K562 (cell line): ENCODE measurements around the gene NPHP3. TPM values are rescaled to one million over a fixed set of nuclear protein-coding genes. Genes with fewer than 3 reads are reported as not detected.

Source experiments
- CCNT2 ChIP-seq: IDR thresholded peaks from 2 replicates; pipeline ENCODE4 v1.6.1; 2011; ENCODE audit warnings: borderline replicate concordance, low read depth, mild to moderate bottlenecking, moderate library complexity, mixed read lengths, low read length; ENCODE audit not compliant: insufficient read length; ENCODE audit errors: extremely low read depth
- CHCHD3 ChIP-seq: fragments of 250-450 bp; sonication (Bioruptor Pico); IDR thresholded peaks from 2 replicates; pipeline ENCODE4 v2.1.2; 2022; ENCODE audit warnings: mild to moderate bottlenecking
- ESRRA ChIP-seq: fragments of 450-650 bp; IDR thresholded peaks from 2 replicates; pipeline ENCODE4 v1.6.1; 2014; ENCODE audit warnings: low read depth, mild to moderate bottlenecking, moderate library complexity, borderline replicate concordance
- FIP1L1 ChIP-seq: fragments of 200-400 bp; formaldehyde crosslinking; IDR thresholded peaks from 2 replicates; pipeline ENCODE4 v1.6.1; 2018; ENCODE audit warnings: mild to moderate bottlenecking, low read depth, low read length; ENCODE audit not compliant: poor library complexity, severe bottlenecking
- FOXK1 ChIP-seq: sonication (generic); formaldehyde crosslinking; IDR thresholded peaks from 2 replicates; pipeline ENCODE4 v1.8.0; 2022; ENCODE audit warnings: missing genetic modification reagents, mild to moderate bottlenecking, borderline replicate concordance
- FOXK2 ChIP-seq, 2 experiments: fragments of 450-650 bp; IDR thresholded peaks in 1 of 2; conservative IDR thresholded peaks in 1 of 2; 2 replicates each; pipeline ENCODE4 v1.6.1; 2016; ENCODE audit warnings: low read depth in 2 of 2, mild to moderate bottlenecking in 1 of 2
- HDAC1 ChIP-seq, 2 experiments: fragments of 450-650 bp; IDR thresholded peaks; 2 replicates each; pipeline ENCODE4 v1.6.1; 2016 to 2017; ENCODE audit warnings: inconsistent platforms in 1 of 2, mild to moderate bottlenecking in 1 of 2, moderate library complexity in 1 of 2
- HDGF ChIP-seq: fragments of 450-650 bp; IDR thresholded peaks from 2 replicates; pipeline ENCODE4 v1.6.1; 2016
- KDM2B ChIP-seq: fragments of 250-450 bp; sonication (Bioruptor Pico); IDR thresholded peaks from 2 replicates; pipeline ENCODE4 v1.8.0; 2021; ENCODE audit warnings: mild to moderate bottlenecking, moderate library complexity
- MAFF ChIP-seq: IDR thresholded peaks from 2 replicates; pipeline ENCODE4 v1.6.1; 2012; ENCODE audit warnings: low read length, improper control_type of control experiment
- OTX1 ChIP-seq: fragments of 450-650 bp; formaldehyde crosslinking; IDR thresholded peaks from 2 replicates; pipeline ENCODE4 v1.4.0; 2022; ENCODE audit warnings: mild to moderate bottlenecking
- PCBP1 ChIP-seq: fragments of 200-400 bp; formaldehyde crosslinking; IDR thresholded peaks from 2 replicates; pipeline ENCODE4 v1.6.1; 2018; ENCODE audit warnings: mild to moderate bottlenecking, low read depth, low read length; ENCODE audit not compliant: poor library complexity, severe bottlenecking
- PHB ChIP-seq: fragments of 250-450 bp; sonication (Bioruptor Pico); IDR thresholded peaks from 2 replicates; pipeline ENCODE4 v1.5.0; 2021
- SAFB ChIP-seq: fragments of 200-400 bp; formaldehyde crosslinking; IDR thresholded peaks from 2 replicates; pipeline ENCODE4 v1.6.1; 2017; ENCODE audit warnings: low read depth, low read length, borderline replicate concordance
- SAP30 ChIP-seq: fragments of 200-600 bp; sonication (generic); IDR thresholded peaks from 2 replicates; pipeline ENCODE4 v1.6.1; 2012; ENCODE audit warnings: borderline replicate concordance, low read depth, mild to moderate bottlenecking, moderate library complexity, low read length, control low read depth, inconsistent platforms; ENCODE audit not compliant: insufficient read depth, poor library complexity, severe bottlenecking
- SRF ChIP-seq, 2 experiments: fragments of 250-450, 450-650 bp in 1 of 2; sonication (Bioruptor Pico) in 1 of 2; sonication (generic) in 1 of 2; formaldehyde crosslinking; IDR thresholded peaks; 2 replicates each; pipeline versions ENCODE4 v1.5.0 to v1.5.1; 2020 to 2022; ENCODE audit warnings: mild to moderate bottlenecking in 1 of 2, missing genetic modification reagents in 1 of 2
- TAF7 ChIP-seq: fragments of 450-650 bp; IDR thresholded peaks from 2 replicates; pipeline ENCODE4 v1.6.1; 2016; ENCODE audit warnings: missing genetic modification characterization, missing compliant biosample characterization
- ZNF311 ChIP-seq: fragments of 250-450 bp; sonication (Bioruptor Pico); IDR thresholded peaks from 2 replicates; pipeline ENCODE4 v1.4.0; 2020; ENCODE audit warnings: mild to moderate bottlenecking, moderate library complexity
- ZNF324 ChIP-seq: fragments of 250-450 bp; sonication (Bioruptor Pico); IDR thresholded peaks from 2 replicates; pipeline ENCODE4 v1.4.0; 2020; ENCODE audit warnings: mild to moderate bottlenecking
- ZNF507 ChIP-seq: conservative IDR thresholded peaks from 2 replicates; pipeline ENCODE4 v1.6.1; 2017; ENCODE audit warnings: missing genetic modification characterization, missing compliant biosample characterization
- polyA plus RNA-seq, 8 experiments: library from polyadenylated mRNA; depleted of rRNA in 4 of 8; stranded (reverse) in 5 of 8; unstranded in 3 of 8; fragments of >200 nt; fragmentation: Nextera tagmentation in 2 of 8; fragmentation: Illumina TruSeq in 1 of 8; extraction: Ambion mirVana in 2 of 8; extraction: Trizol in 1 of 8; gene quantifications; 2 replicates each; pipeline versions ENCODE4 v1.2.1 to v1.2.3, GENCODE V29; 2011 to 2014; ENCODE audit warnings: inconsistent platforms in 1 of 8, missing spikeins in 1 of 8
- total RNA-seq, 7 experiments: library from RNA; depleted of rRNA in 6 of 7; stranded (reverse); fragments of >200 nt in 6 of 7; fragmentation: Illumina TruSeq in 2 of 7; extraction: Trizol in 2 of 7; gene quantifications; 2 replicates each; pipeline versions ENCODE4 v1.2.1 to v1.2.3, GENCODE V29; 2011 to 2021; ENCODE audit warnings: low replicate concordance in 1 of 7
- TF ChIP-seq, protein P1 (sequence below): fragments of 250-450 bp; sonication (Bioruptor Pico); IDR thresholded peaks from 2 replicates; pipeline ENCODE4 v1.5.0; 2021; ENCODE audit warnings: mild to moderate bottlenecking, moderate library complexity
- TF ChIP-seq, protein P2 (sequence below): IDR thresholded peaks from 2 replicates; pipeline ENCODE4 v1.6.1; 2011; ENCODE audit warnings: borderline replicate concordance, low read depth, mild to moderate bottlenecking, moderate library complexity, low read length; ENCODE audit not compliant: insufficient read depth, poor library complexity, severe bottlenecking
- TF ChIP-seq, protein P3 (sequence below): fragments of 450-650 bp; conservative IDR thresholded peaks from 2 replicates; pipeline ENCODE4 v1.6.1; 2016; ENCODE audit warnings: missing genetic modification characterization, low read depth, mild to moderate bottlenecking, control low read depth, missing compliant biosample characterization

Gene NPHP3
- total and polyA plus RNA-seq, 9 of the 15 experiments (the other 6 are each of a cell fraction or from before 2014, with no cell fraction given), result 0.62 to 13.2 (median 5.8) TPM

- no peak for TF ChIP-seq SAP30
- no peak for TF ChIP-seq FOXK2 (conservative IDR thresholded peaks at IDR 0.05 in 1 of 2, IDR thresholded peaks at IDR 0.05 in 1 of 2; ENCODE audit: low read depth in 2 of 2)
- TF ChIP-seq CCNT2, result no peak
- TF ChIP-seq MAFF, result no peak
- no peak for TF ChIP-seq PCBP1
- TF ChIP-seq KDM2B (CRISPR knock-in tag), result no peak
- TF ChIP-seq SRF (CRISPR knock-in tag; IDR thresholded peaks at IDR 0.05), result no peak
- no peak for TF ChIP-seq FIP1L1
- TF ChIP-seq, protein P1, sequence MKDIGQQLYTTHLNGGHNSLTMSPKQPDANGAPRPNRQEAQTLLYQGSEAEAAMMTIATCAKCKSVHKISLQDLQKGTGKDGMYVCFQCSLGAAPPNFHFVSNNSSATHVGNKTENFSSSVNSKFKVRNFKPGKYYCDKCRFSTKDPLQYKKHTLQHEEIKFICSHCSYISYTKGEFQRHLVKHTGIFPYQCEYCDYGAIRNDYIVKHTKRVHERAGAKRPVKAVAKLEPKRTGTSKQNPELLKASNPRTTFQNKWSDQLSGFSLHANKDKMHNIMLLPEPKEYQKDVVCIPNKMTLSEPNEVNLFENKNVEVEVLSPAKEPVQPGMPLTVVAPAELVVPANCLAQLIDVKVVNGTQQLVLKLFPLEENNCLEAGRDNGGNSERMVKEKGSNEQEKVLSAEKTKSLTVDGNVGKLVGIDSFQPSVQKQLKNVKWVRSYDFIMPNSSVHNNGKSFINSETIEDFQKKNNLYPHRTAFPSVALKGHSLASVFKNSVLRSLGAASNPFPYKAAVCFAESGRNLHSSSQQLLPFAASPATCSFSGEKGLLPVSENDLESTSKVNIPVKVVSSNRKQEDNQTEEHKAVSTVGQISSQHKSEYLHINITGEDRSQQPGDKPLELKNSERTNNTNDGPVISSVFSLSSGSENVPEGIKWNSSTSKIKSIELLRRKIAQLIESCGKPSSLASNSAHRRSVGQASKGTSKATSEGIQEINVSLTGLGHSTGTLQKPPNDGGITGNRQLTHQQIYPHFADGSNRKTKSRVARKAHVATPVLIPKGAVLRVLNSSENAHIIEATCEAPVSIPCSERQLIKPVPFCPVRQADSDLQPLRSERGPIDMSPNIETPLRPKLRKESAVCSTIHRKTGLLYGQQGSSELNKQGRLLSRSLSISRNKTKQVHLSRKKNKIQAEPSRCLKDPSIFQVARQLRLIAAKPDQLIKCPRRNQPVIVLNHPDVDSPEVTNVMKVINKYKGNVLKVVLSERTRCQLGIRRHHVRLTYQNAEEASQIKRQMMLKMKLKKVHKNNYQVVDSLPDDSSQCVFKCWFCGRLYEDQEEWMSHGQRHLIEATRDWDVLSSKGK (CRISPR knock-in tag), result no peak
- 0 out of 4 replicates have a peak, but pooled peaks of 1 of the 2 experiments have one; percentile 34 for TF ChIP-seq HDAC1 (IDR thresholded peaks at IDR 0.05)
- TF ChIP-seq SAFB, result no peak
- TF ChIP-seq OTX1 (CRISPR knock-in tag), result no peak
- no peak for TF ChIP-seq TAF7 (tag)
- TF ChIP-seq PHB (CRISPR knock-in tag), result no peak
- no peak for TF ChIP-seq FOXK1 (CRISPR knock-in tag)
- no peak for TF ChIP-seq CHCHD3 (CRISPR knock-in tag)
- TF ChIP-seq ZNF507 (tag), result no peak
- no peak for TF ChIP-seq HDGF
- no peak for TF ChIP-seq ZNF324 (CRISPR knock-in tag)
- no peak for TF ChIP-seq ESRRA
- TF ChIP-seq, protein P2, sequence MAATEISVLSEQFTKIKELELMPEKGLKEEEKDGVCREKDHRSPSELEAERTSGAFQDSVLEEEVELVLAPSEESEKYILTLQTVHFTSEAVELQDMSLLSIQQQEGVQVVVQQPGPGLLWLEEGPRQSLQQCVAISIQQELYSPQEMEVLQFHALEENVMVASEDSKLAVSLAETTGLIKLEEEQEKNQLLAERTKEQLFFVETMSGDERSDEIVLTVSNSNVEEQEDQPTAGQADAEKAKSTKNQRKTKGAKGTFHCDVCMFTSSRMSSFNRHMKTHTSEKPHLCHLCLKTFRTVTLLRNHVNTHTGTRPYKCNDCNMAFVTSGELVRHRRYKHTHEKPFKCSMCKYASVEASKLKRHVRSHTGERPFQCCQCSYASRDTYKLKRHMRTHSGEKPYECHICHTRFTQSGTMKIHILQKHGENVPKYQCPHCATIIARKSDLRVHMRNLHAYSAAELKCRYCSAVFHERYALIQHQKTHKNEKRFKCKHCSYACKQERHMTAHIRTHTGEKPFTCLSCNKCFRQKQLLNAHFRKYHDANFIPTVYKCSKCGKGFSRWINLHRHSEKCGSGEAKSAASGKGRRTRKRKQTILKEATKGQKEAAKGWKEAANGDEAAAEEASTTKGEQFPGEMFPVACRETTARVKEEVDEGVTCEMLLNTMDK, result no peak
- TF ChIP-seq, protein P3, sequence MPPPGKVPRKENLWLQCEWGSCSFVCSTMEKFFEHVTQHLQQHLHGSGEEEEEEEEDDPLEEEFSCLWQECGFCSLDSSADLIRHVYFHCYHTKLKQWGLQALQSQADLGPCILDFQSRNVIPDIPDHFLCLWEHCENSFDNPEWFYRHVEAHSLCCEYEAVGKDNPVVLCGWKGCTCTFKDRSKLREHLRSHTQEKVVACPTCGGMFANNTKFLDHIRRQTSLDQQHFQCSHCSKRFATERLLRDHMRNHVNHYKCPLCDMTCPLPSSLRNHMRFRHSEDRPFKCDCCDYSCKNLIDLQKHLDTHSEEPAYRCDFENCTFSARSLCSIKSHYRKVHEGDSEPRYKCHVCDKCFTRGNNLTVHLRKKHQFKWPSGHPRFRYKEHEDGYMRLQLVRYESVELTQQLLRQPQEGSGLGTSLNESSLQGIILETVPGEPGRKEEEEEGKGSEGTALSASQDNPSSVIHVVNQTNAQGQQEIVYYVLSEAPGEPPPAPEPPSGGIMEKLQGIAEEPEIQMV (tag), result 0 out of 2 replicates have a peak, but pooled peaks have one; percentile 31
- no peak for TF ChIP-seq ZNF311 (CRISPR knock-in tag)
Measured at GRCh38 chr3:132654190-132654589, 68.0 kb downstream of the NPHP3 start (continued).
